Liver (tissue), 9 donors: Measurements from ENCODE around the gene SMURF2. TPM values are rescaled to one million over a fixed set of nuclear protein-coding genes. Genes with fewer than 3 reads are reported as not detected.

Experiments
- DNase-seq: peaks from one replicate; pipeline ENCODE4 v3.0.0-alpha.2; 2017; ENCODE audit warnings: low spot score
- H3K27ac ChIP-seq, 2 donors: one replicate each; pipeline ENCODE4 v1.7.0; 2013; ENCODE audit warnings: inconsistent platforms in 2 of 2, low read length in 2 of 2, control low read depth in 1 of 2, low read depth in 1 of 2, mild to moderate bottlenecking in 1 of 2
- H3K27me3 ChIP-seq, 4 donors: one replicate each; pipeline versions ENCODE4 v1.6.1 to v1.7.0; 2013; ENCODE audit warnings: low read length in 3 of 4, inconsistent platforms in 1 of 4, mild to moderate bottlenecking in 1 of 4, moderate library complexity in 1 of 4; ENCODE audit not compliant: control insufficient read depth in 4 of 4, insufficient read depth in 4 of 4
- H3K36me3 ChIP-seq, 4 donors: one replicate each; pipeline versions ENCODE4 v1.6.1 to v1.7.0; 2013; ENCODE audit warnings: low read length in 3 of 4, mild to moderate bottlenecking in 3 of 4, low read depth in 1 of 4, moderate library complexity in 1 of 4; ENCODE audit not compliant: control insufficient read depth in 4 of 4, insufficient read depth in 3 of 4
- H3K4me1 ChIP-seq, 4 donors: one replicate each; pipeline versions ENCODE4 v1.6.1 to v1.7.0; 2013; ENCODE audit warnings: low read length in 3 of 4, mild to moderate bottlenecking in 3 of 4, moderate library complexity in 1 of 4; ENCODE audit not compliant: control insufficient read depth in 4 of 4, insufficient read depth in 4 of 4
- H3K4me3 ChIP-seq, 3 donors: one replicate each; pipeline versions ENCODE4 v1.6.1 to v1.7.0; 2013; ENCODE audit warnings: low read length in 3 of 3, control low read depth in 1 of 3, low read depth in 1 of 3, mild to moderate bottlenecking in 1 of 3
- H3K9ac ChIP-seq, 2 donors: one replicate each; pipeline ENCODE4 v1.7.0; 2013; ENCODE audit warnings: low read length in 2 of 2, mild to moderate bottlenecking in 2 of 2, moderate library complexity in 2 of 2, control low read depth in 1 of 2, low read depth in 1 of 2
- H3K9me3 ChIP-seq, 4 donors: one replicate each; pipeline versions ENCODE4 v1.6.1 to v1.7.0; 2013; ENCODE audit warnings: low read length in 3 of 4; ENCODE audit not compliant: control insufficient read depth in 4 of 4
- EGR1 ChIP-seq, 2 donors: IDR thresholded peaks; 2 replicates each; pipeline ENCODE4 v1.6.1; 2016 to 2018; ENCODE audit warnings: antibody characterized with exemption in 2 of 2, low read depth in 2 of 2
- FOXA1 ChIP-seq: IDR thresholded peaks from 2 replicates; pipeline ENCODE4 v1.6.1; 2016; ENCODE audit warnings: antibody characterized with exemption
- FOXA2 ChIP-seq: IDR thresholded peaks from 2 replicates; pipeline ENCODE4 v1.6.1; 2016; ENCODE audit warnings: antibody characterized with exemption
- GABPA ChIP-seq, 2 donors: IDR thresholded peaks in 1 of 2; conservative IDR thresholded peaks in 1 of 2; 2 replicates each; pipeline ENCODE4 v1.6.1; 2016; ENCODE audit warnings: antibody characterized with exemption in 2 of 2, mild to moderate bottlenecking in 1 of 2, moderate library complexity in 1 of 2
- HNF4A ChIP-seq, 2 donors: conservative IDR thresholded peaks; 2 replicates each; pipeline ENCODE4 v1.6.1; 2016; ENCODE audit warnings: antibody characterized with exemption in 2 of 2, mild to moderate bottlenecking in 2 of 2
- HNF4G ChIP-seq: IDR thresholded peaks from 2 replicates; pipeline ENCODE4 v1.6.1; 2016; ENCODE audit warnings: antibody characterized with exemption
- JUND ChIP-seq, 2 donors: IDR thresholded peaks; 2 replicates each; pipeline ENCODE4 v1.6.1; 2016; ENCODE audit warnings: antibody characterized with exemption in 2 of 2
- NR2F2 ChIP-seq: IDR thresholded peaks from 2 replicates; pipeline ENCODE4 v1.6.1; 2016; ENCODE audit warnings: antibody characterized with exemption
- RAD21 ChIP-seq, 2 donors: IDR thresholded peaks; 2 replicates each; pipeline ENCODE4 v1.6.1; 2016; ENCODE audit warnings: antibody characterized with exemption in 2 of 2, mild to moderate bottlenecking in 2 of 2
- RXRA ChIP-seq, 2 donors: IDR thresholded peaks; 2 replicates each; pipeline ENCODE4 v1.6.1; 2017 to 2018; ENCODE audit warnings: antibody characterized with exemption in 2 of 2, mild to moderate bottlenecking in 1 of 2
- SP1 ChIP-seq: IDR thresholded peaks from 2 replicates; pipeline ENCODE4 v1.6.1; 2018; ENCODE audit warnings: antibody characterized with exemption, mild to moderate bottlenecking
- TAF1 ChIP-seq: conservative IDR thresholded peaks from 2 replicates; pipeline ENCODE4 v1.6.1; 2016; ENCODE audit warnings: antibody characterized with exemption, mild to moderate bottlenecking
- YY1 ChIP-seq: IDR thresholded peaks from 2 replicates; pipeline ENCODE4 v1.6.1; 2016; ENCODE audit warnings: antibody characterized with exemption, mild to moderate bottlenecking
- ZBTB33 ChIP-seq: IDR thresholded peaks from 2 replicates; pipeline ENCODE4 v1.6.1; 2016; ENCODE audit warnings: antibody characterized with exemption
- WGBS: extraction: QIAGEN DNeasy Blood & Tissue Kit; methylation state at CpG from one replicate; pipeline ENCODE4 v1.1.7; 2013; 5-methylcytosine and 5-hydroxymethylcytosine counted together
- polyA plus RNA-seq, 2 donors: library from polyadenylated mRNA; stranded (reverse) in 1 of 2; unstranded in 1 of 2; fragments of 200-250 nt in 1 of 2; fragments of >200 nt in 1 of 2; fragmentation: Nextera tagmentation in 1 of 2; extraction: Ambion mirVana in 1 of 2; gene quantifications; one replicate each; pipeline versions ENCODE4 v1.2.1 to v1.2.3, GENCODE V29; 2013 to 2015
- total RNA-seq, 2 donors: library from RNA; depleted of rRNA; stranded (reverse); fragments of >200 nt; gene quantifications; one replicate each; pipeline ENCODE4 v1.2.3, GENCODE V29; 2014
- TF ChIP-seq, protein P1 (sequence below): IDR thresholded peaks from 2 replicates; pipeline ENCODE4 v1.6.1; 2016; ENCODE audit warnings: antibody characterized with exemption
- TF ChIP-seq, protein P2 (sequence below): IDR thresholded peaks from 2 replicates; pipeline ENCODE4 v1.6.1; 2016; ENCODE audit warnings: antibody characterized with exemption
- TF ChIP-seq, protein P3 (sequence below): fragments of 150-350 bp; IDR thresholded peaks from 2 replicates; pipeline ENCODE4 v1.5.1; 2017; ENCODE audit warnings: improper control_type of control experiment, low read depth, low read length; ENCODE audit not compliant: missing input control
- TF ChIP-seq, protein P4 (sequence below): IDR thresholded peaks from 2 replicates; pipeline ENCODE4 v1.6.1; 2016; ENCODE audit warnings: antibody characterized with exemption, mild to moderate bottlenecking
- donor health status: healthy.
- donor health status: healthy.
- donor health status: healthy.
- donor health status: healthy.
- donor health status: healthy.

SMURF2 gene
- total and polyA plus RNA-seq, 4 donors: 2.0 to 6.9 (median 3.5) TPM

GRCh38 chr17:64639516-64639915 lies 22.6 kb downstream of the SMURF2 start:
- Histone ChIP-seq H3K36me3 (peaks cover 0 to 1% (median 0%) of the 10 kb centered on the region in 4 donors), H3K4me3 (no peak overlapping the region), H3K4me1 (peaks cover 0 to 6% (median 5%) of the 10 kb centered on the region in 4 donors), H3K27ac (no peak overlapping the region), H3K9ac (no peak overlapping the region), H3K27me3 (no peaks in the 10 kb centered on the region), H3K9me3 (no peaks in the 10 kb centered on the region)
- TF ChIP-seq RAD21 (IDR thresholded peaks at IDR 0.05) (no peak), FOXA1 (no peak), ZBTB33 (no peak), GABPA (IDR thresholded peaks at IDR 0.05 in 1 of 2, conservative IDR thresholded peaks at IDR 0.05 in 1 of 2) (no peak), RXRA (IDR thresholded peaks at IDR 0.05) (no peak), FOXA2 (no peak), HNF4G (no peak), NR2F2 (no peak), TAF1 (no peak), SP1 (no peak)
- TF ChIP-seq, protein P1, sequence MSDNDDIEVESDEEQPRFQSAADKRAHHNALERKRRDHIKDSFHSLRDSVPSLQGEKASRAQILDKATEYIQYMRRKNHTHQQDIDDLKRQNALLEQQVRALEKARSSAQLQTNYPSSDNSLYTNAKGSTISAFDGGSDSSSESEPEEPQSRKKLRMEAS: no peak
- DNase-seq: no peak
- 96% methylated on average over 4 of the region's 4 CpGs for WGBS

GRCh38 chr17:64638552-64639203 lies 23.4 kb downstream of the SMURF2 start:
- Histone ChIP-seq H3K36me3 (peaks cover 0 to 1% (median 0%) of the 10 kb centered on the region in 4 donors), H3K4me3 (no peak overlapping the region), H3K27me3 (no peaks in the 10 kb centered on the region), H3K4me1 (peaks cover 0 to 6% (median 5%) of the 10 kb centered on the region in 4 donors), H3K27ac (no peak overlapping the region), H3K9ac (no peak overlapping the region), H3K9me3 (no peaks in the 10 kb centered on the region)
- no peak for TF ChIP-seq HNF4G
- TF ChIP-seq, protein P2, sequence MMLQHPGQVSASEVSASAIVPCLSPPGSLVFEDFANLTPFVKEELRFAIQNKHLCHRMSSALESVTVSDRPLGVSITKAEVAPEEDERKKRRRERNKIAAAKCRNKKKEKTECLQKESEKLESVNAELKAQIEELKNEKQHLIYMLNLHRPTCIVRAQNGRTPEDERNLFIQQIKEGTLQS: no peak
- no peak for TF ChIP-seq RAD21 (IDR thresholded peaks at IDR 0.05)
- TF ChIP-seq SP1: no peak
- TF ChIP-seq, protein P1: no peak
- no peak for TF ChIP-seq NR2F2
- TF ChIP-seq HNF4A (conservative IDR thresholded peaks at IDR 0.05): no peak
- TF ChIP-seq YY1: no peak
- no peak for TF ChIP-seq GABPA (IDR thresholded peaks at IDR 0.05 in 1 of 2, conservative IDR thresholded peaks at IDR 0.05 in 1 of 2)
- no peak for TF ChIP-seq FOXA2
- TF ChIP-seq EGR1 (IDR thresholded peaks at IDR 0.05; ENCODE audit: low read depth in 2 of 2): no peak
- TF ChIP-seq TAF1: no peak
- no peak for TF ChIP-seq JUND (IDR thresholded peaks at IDR 0.05)
- TF ChIP-seq FOXA1: no peak
- no peak for TF ChIP-seq RXRA (IDR thresholded peaks at IDR 0.05)
- TF ChIP-seq, protein P3, sequence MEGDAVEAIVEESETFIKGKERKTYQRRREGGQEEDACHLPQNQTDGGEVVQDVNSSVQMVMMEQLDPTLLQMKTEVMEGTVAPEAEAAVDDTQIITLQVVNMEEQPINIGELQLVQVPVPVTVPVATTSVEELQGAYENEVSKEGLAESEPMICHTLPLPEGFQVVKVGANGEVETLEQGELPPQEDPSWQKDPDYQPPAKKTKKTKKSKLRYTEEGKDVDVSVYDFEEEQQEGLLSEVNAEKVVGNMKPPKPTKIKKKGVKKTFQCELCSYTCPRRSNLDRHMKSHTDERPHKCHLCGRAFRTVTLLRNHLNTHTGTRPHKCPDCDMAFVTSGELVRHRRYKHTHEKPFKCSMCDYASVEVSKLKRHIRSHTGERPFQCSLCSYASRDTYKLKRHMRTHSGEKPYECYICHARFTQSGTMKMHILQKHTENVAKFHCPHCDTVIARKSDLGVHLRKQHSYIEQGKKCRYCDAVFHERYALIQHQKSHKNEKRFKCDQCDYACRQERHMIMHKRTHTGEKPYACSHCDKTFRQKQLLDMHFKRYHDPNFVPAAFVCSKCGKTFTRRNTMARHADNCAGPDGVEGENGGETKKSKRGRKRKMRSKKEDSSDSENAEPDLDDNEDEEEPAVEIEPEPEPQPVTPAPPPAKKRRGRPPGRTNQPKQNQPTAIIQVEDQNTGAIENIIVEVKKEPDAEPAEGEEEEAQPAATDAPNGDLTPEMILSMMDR: no peak
- TF ChIP-seq, protein P4, sequence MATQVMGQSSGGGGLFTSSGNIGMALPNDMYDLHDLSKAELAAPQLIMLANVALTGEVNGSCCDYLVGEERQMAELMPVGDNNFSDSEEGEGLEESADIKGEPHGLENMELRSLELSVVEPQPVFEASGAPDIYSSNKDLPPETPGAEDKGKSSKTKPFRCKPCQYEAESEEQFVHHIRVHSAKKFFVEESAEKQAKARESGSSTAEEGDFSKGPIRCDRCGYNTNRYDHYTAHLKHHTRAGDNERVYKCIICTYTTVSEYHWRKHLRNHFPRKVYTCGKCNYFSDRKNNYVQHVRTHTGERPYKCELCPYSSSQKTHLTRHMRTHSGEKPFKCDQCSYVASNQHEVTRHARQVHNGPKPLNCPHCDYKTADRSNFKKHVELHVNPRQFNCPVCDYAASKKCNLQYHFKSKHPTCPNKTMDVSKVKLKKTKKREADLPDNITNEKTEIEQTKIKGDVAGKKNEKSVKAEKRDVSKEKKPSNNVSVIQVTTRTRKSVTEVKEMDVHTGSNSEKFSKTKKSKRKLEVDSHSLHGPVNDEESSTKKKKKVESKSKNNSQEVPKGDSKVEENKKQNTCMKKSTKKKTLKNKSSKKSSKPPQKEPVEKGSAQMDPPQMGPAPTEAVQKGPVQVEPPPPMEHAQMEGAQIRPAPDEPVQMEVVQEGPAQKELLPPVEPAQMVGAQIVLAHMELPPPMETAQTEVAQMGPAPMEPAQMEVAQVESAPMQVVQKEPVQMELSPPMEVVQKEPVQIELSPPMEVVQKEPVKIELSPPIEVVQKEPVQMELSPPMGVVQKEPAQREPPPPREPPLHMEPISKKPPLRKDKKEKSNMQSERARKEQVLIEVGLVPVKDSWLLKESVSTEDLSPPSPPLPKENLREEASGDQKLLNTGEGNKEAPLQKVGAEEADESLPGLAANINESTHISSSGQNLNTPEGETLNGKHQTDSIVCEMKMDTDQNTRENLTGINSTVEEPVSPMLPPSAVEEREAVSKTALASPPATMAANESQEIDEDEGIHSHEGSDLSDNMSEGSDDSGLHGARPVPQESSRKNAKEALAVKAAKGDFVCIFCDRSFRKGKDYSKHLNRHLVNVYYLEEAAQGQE: no peak
- no peak for DNase-seq
- 85% methylated on average over 2 of the region's 2 CpGs for WGBS
